BJ (cell line): ENCODE results near the gene SLC6A3. TPM values are rescaled to one million over a fixed set of nuclear protein-coding genes. Genes with fewer than 3 reads are reported as not detected.

Experiments
- CTCF ChIA-PET: fragments of 350-600 bp; formaldehyde crosslinking; extraction: SDS; loops from one replicate; lab custom pipeline; 2021; ENCODE audit warnings: antibody characterized with exemption, inconsistent platforms; lab: Yijun Ruan, JAX
- POLR2A ChIA-PET: fragments of 300-600 bp; sonication (Branson Sonifier 250); formaldehyde crosslinking; extraction: SDS; loops from one replicate; lab custom pipeline; 2021; ENCODE audit warnings: antibody characterized with exemption; lab: Charles Lee
- DNase-seq: peaks from one replicate; pipeline ENCODE4 v3.0.0-alpha.2; 2011; ENCODE audit warnings: low read depth
- H3K27me3 ChIP-seq: 2 replicates; pipeline ENCODE4 v1.6.0; 2011; ENCODE audit warnings: low read length; ENCODE audit not compliant: control insufficient read depth, insufficient read depth
- H3K36me3 ChIP-seq: 2 replicates; pipeline ENCODE4 v1.5.1; 2011; ENCODE audit warnings: low read length; ENCODE audit not compliant: control insufficient read depth, insufficient read depth
- H3K4me3 ChIP-seq: 2 replicates; pipeline ENCODE4 v1.5.1; 2011; ENCODE audit warnings: low read depth, mild to moderate bottlenecking, control low read depth, low read length
- CTCF ChIP-seq: IDR thresholded peaks from 2 replicates; pipeline ENCODE4 v1.5.1; 2011; ENCODE audit warnings: low read depth, mild to moderate bottlenecking, control low read depth, inconsistent platforms, low read length, moderate library complexity; ENCODE audit not compliant: insufficient read depth
- polyA plus RNA-seq: library from polyadenylated mRNA; depleted of rRNA; stranded (reverse); fragments of >200 nt; gene quantifications from 2 replicates; pipeline ENCODE4 v1.2.3, GENCODE V29; 2011

The SLC6A3 gene
- polyA plus RNA-seq, 1 experiment: not detected

DNA sequence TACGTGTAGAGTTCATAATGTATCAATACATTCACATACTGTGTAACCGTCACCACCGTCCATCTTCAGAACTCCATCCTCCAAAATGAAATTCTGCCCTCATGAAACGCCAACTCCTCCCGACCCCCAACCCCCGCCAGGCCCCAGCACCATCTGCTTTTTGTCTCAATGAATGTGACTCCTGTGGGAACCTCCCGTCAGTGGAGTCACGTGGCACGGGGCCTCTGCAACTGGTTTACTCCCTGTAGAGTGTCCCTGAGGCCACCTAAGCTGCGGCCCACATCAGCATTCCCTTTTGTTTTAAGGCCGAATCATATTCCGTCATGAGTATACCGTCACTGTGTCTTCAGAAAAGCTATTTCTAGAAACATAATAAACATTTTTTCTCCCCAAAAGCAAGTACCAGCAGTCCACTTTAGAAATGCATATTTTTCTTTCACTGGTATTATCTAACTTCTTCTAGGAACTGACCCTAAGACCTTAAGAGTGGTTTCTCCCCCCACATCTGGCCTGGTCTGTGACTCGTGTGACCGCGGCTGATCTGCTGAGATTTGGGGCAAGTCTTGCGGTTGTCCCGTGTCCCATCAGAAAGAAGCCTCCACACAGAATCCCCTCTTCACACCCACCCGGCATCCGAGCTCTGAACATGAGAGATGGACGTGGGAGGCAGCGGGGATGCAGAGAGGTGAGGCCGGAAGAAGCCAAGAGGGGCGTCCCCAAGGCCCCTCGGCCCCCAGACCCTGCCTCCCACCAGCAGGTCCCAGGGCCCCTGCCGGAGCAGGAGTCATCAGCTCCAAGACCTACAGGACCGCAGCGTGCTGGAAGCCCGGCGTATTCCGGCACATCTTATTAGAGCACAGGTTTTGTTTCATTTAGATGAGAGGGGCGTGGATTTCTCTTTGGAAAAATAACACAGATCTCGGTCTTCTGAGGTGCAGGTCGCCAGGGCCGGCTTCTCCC lies 38.3 kb downstream of the SLC6A3 start:
- no peak for TF ChIP-seq CTCF
- no peaks in the 10 kb centered on the region for H3K36me3 ChIP-seq
- 0 out of 2 replicates have a peak, but pooled peaks cover 3% of the 10 kb centered on the region for H3K27me3 ChIP-seq
- ChIA-PET CTCF (no interaction called here), POLR2A (interaction anchor here (0.6 kb wide), 1 partner anchor 39 kb away, joined by 3 read pairs; no protein-coding TSS in a partner anchor)
- no peak overlapping the region for H3K4me3 ChIP-seq
- DNase-seq: no peak

GRCh38 chr5:1405539-1406530 lies 39.4 kb downstream of the SLC6A3 start:
- ChIA-PET CTCF (interaction anchor here (1.3 kb wide), 1 partner anchor 239 kb away, joined by 3 read pairs; no protein-coding TSS in a partner anchor), POLR2A (no interaction called here)
- H3K4me3 ChIP-seq: no peak overlapping the region
- 0 out of 2 replicates have a peak, but pooled peaks cover 3% of the 10 kb centered on the region for H3K27me3 ChIP-seq
- no peaks in the 10 kb centered on the region for H3K36me3 ChIP-seq
- DNase-seq: no peak
- no peak for TF ChIP-seq CTCF

GRCh38 chr5:1405121-1405520 lies 40.1 kb downstream of the SLC6A3 start:
- ChIA-PET POLR2A (no interaction called here), CTCF (interaction anchor here (1.3 kb wide), 1 partner anchor 240 kb away, joined by 3 read pairs; no protein-coding TSS in a partner anchor)
- Histone ChIP-seq H3K36me3 (no peaks in the 10 kb centered on the region), H3K27me3 (0 out of 2 replicates have a peak, but pooled peaks cover 3% of the 10 kb centered on the region), H3K4me3 (no peak overlapping the region)
- no peak for DNase-seq
- TF ChIP-seq CTCF: no peak

DNA sequence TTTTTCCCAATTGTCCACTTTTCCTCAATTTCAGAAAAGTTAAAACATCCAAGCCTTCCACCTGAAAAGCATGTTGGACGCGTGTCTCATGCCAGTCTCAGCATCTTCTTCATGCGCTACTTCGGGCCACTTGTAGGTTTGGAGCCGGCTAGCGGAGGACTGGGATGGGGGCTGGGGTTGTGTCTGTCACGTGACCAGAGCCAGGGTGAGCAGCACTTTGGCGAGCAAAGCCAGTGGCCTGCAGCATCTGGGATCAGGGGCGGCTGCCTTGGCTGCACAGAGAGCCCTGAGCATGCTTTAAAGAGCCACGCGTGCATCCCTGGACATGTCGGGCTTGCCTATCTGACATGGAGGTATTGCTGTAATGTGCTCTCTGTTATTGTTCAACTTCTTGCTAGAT lies 41.2 kb downstream of the SLC6A3 start:
- ChIA-PET CTCF (no interaction called here), POLR2A (no interaction called here)
- no peaks in the 10 kb centered on the region for H3K36me3 ChIP-seq
- no peak for TF ChIP-seq CTCF
- H3K27me3 ChIP-seq: 0 out of 2 replicates have a peak, but pooled peaks cover 5% of the 10 kb centered on the region
- no peak for DNase-seq
- H3K4me3 ChIP-seq: no peak overlapping the region
